Mesodermal cell (in vitro differentiated cells): ENCODE measurements around the gene PPP1R9A.

ENCODE experiments used
- H3K27ac ChIP-seq: 2 replicates; pipeline ENCODE4 v1.7.0; 2013; ENCODE audit warnings: mild to moderate bottlenecking, low read depth, low read length, moderate library complexity; ENCODE audit not compliant: severe bottlenecking
- H3K36me3 ChIP-seq: 2 replicates; pipeline ENCODE4 v1.7.1; 2013; ENCODE audit warnings: mild to moderate bottlenecking, low read length, moderate library complexity; ENCODE audit not compliant: control insufficient read depth, insufficient read depth
- H3K4me1 ChIP-seq: one replicate; pipeline ENCODE4 v1.7.1; 2013; ENCODE audit warnings: mild to moderate bottlenecking, low read length; ENCODE audit not compliant: insufficient read depth, control insufficient read depth, poor library complexity, severe bottlenecking
- H3K4me3 ChIP-seq: 2 replicates; pipeline ENCODE4 v1.7.0; 2013; ENCODE audit warnings: low read length, control low read depth, mild to moderate bottlenecking; ENCODE audit not compliant: insufficient read depth, poor library complexity, severe bottlenecking; ENCODE audit errors: extremely low read depth
- H3K9me3 ChIP-seq: 2 replicates; pipeline ENCODE4 v1.7.1; 2013; ENCODE audit warnings: mild to moderate bottlenecking, low read length, moderate library complexity; ENCODE audit not compliant: control insufficient read depth
- WGBS, 2 experiments: methylation state at CpG; one replicate each; pipeline ENCODE4 v1.1.5; 2013; ENCODE audit warnings: missing lambda C conversion rate in 2 of 2; ENCODE audit not compliant: insufficient coverage in 2 of 2; 5-methylcytosine and 5-hydroxymethylcytosine counted together

Gene PPP1R9A

DNA sequence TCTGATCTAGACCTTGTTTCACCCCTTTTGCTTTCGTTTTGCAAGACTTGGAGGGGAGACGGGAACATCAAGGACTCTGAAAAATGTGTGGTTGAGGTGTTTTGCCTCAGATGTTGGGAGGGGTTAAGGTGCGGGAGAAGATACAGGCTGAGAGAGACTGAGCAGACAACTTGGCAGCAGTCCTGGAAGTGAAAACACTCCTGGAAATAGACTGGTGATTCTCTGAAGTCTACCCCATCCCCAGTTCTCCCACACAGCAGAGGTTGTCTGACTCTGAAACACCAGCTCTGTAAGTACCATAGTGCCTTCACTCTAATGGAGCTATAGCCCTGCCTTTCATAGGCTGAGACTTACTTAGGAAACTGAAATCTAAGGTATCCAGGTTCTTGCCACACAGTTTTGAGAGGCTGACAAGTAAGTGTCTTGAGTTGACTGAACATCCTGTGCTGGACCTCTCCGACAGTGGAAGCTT, 152.5 kb downstream of the PPP1R9A start:
- no peaks in the 10 kb centered on the region for H3K4me1 ChIP-seq
- no peaks in the 10 kb centered on the region for H3K36me3 ChIP-seq
- H3K27ac ChIP-seq: no peak overlapping the region
- no peaks in the 10 kb centered on the region for H3K9me3 ChIP-seq
- 94 to 97% methylated on average over 4 of the region's 4 CpGs for whole genome bisulfite sequencing, 2 experiments
- H3K4me3 ChIP-seq: no peak overlapping the region

DNA sequence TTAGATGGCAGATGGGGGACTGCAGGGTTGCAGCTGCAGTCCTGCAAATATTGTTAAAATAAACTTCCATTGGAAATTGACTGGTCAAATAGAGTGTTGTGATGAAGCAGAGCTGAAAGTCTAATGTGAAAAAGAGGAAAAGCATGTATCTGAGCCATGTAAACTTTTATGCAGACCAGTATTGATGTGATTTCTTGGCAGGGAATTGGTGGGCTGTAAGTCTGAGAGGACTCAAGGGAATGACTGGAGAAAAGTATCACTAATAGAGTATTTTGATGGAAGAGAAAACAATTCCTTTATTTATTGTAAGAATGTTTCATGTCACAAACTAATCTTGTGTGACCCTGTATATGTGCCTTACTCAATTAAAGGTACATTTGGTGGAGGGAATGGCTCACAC, 155.5 kb downstream of the PPP1R9A start:
- H3K27ac ChIP-seq: no peak overlapping the region
- no peak overlapping the region for H3K4me3 ChIP-seq
- no peaks in the 10 kb centered on the region for H3K36me3 ChIP-seq
- H3K4me1 ChIP-seq: no peaks in the 10 kb centered on the region
- H3K9me3 ChIP-seq: no peaks in the 10 kb centered on the region

DNA sequence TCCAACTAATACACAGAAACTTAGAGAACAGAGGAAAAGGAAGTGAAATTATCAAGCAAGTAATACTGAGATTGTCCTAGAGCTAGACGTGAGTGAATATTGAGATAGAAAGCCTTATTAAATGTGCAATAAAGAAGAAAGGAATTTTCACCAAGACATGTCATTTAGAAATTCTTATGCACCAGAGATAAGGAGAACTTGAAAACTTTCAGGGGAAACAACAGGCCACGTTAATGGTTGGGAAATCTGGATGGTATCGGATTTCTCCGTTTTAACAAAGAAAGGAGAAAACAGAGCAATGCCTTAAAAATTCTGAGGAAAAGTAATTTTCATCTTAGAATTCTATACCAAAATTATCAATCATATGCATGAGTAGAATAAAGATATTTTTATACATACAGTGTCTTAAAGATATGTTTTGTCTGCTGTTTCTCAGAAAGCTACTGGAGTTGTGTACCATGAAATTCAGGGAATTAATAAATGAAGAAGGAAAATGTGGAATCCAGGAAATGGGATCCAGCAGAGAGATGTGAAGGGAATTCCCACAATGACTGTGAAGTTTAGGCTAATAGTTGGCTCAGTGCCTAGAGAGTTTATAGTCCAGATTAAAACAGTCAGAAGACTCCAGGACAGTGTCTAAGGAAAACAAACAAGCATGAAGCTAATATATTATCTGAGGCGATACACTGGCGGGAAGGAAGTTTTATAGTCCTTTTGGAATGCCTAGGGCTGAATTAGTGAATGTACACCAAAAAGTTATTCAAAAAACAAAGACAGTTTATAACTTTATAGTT, 159.5 kb downstream of the PPP1R9A start:
- H3K4me1 ChIP-seq: no peaks in the 10 kb centered on the region
- WGBS, 2 experiments: 80 to 88% methylated on average over 1 of the region's 6 CpGs
- no peaks in the 10 kb centered on the region for H3K9me3 ChIP-seq
- H3K36me3 ChIP-seq: no peaks in the 10 kb centered on the region
- H3K27ac ChIP-seq: no peak overlapping the region
- no peak overlapping the region for H3K4me3 ChIP-seq

- Histone ChIP-seq H3K36me3 (no peaks in the 10 kb centered on the region), H3K4me3 (no peak overlapping the region), H3K27ac (no peak overlapping the region), H3K4me1 (no peaks in the 10 kb centered on the region), H3K9me3 (no peaks in the 10 kb centered on the region)
- WGBS, 2 experiments: 69 to 100% methylated on average over 1 to 2 of the region's 4 CpGs
Measured at GRCh38 chr7:95088536-95089215, 181.3 kb downstream of the PPP1R9A start.

DNA sequence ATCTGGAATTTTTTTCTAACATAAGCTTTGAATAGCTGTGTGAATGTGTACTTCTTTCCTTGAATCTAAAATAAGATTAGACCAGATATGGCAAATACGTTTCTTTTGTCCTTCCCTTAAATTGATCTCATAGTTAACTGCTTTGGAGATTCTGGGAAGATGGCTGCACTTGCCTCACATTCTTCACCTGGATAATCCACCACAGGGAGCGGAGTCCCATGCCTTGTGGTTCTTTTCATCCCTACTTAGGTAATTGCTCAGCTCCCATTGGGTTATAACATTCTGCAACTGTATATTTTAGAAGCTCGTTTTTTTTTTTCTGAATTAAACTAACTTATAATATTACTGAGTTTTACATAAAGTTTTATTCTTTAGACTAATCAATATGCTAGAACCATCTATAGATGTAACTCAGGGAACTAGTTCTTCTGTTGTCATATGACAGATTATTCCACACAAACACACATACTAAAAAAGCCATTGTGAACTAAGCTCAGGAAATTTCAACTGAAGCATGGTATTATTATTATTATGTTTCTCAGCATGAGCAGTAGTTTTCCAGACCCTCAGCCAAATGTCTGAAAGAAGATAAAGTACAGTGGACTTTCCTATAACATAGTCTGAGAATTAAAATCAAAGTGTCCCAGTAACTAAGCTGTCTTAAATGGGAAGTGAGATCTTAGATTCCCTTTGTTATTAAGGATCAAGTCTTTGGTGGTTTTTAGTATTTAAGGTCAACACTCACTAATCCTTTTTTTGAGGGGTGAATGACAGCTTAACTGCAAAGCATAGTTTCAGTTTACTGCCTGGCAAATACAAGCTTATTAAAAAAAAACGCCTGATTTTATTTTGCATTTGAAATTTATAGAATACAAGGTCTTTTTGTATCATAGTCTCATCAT, 182.3 kb downstream of the PPP1R9A start:
- 80% methylated on average over 1 of the region's 4 CpGs; no CpG with 5 or more reads in 1 of the 2 experiments for WGBS, 2 experiments
- no peak overlapping the region for H3K27ac ChIP-seq
- H3K9me3 ChIP-seq: no peaks in the 10 kb centered on the region
- no peaks in the 10 kb centered on the region for H3K4me1 ChIP-seq
- no peak overlapping the region for H3K4me3 ChIP-seq
- no peaks in the 10 kb centered on the region for H3K36me3 ChIP-seq

DNA sequence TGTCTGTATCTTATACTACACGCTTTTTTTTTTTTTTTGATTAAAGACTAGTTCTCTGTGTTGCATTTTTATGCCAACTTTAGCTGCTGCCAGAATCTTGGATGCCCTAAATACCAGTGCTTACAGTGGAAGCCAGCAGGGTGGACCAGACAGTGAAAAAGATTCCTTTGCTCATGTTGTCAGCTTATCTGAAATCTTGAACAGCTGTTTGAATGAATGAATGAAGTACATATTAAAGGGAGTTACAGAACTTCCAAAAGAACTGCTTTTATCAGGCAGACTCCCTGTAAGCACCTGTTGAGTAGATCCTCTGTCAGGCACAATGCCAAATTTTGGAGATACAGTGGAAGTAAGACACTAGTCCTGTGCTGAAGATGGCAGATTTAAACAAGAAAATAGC, 184.9 kb downstream of the PPP1R9A start:
- Histone ChIP-seq H3K4me3 (no peak overlapping the region), H3K9me3 (no peaks in the 10 kb centered on the region)
- 100% methylated on average over 1 of the region's 1 CpG; no CpG with 5 or more reads in 1 of the 2 experiments for WGBS, 2 experiments

GRCh38 chr7:95095259-95095965, 188.0 kb downstream of the PPP1R9A start:
- H3K4me1 ChIP-seq: no peaks in the 10 kb centered on the region
- WGBS, 2 experiments: 100% methylated on average over 1 of the region's 2 CpGs; no CpG with 5 or more reads in 1 of the 2 experiments
- no peak overlapping the region for H3K4me3 ChIP-seq
- no peaks in the 10 kb centered on the region for H3K36me3 ChIP-seq
- no peak overlapping the region for H3K27ac ChIP-seq
- H3K9me3 ChIP-seq: no peaks in the 10 kb centered on the region

More for the DNA sequence above, 184.9 kb downstream of the PPP1R9A start:
- Histone ChIP-seq H3K4me1 (no peaks in the 10 kb centered on the region), H3K27ac (no peak overlapping the region), H3K36me3 (no peaks in the 10 kb centered on the region)

- H3K27ac ChIP-seq: no peak overlapping the region
- H3K4me3 ChIP-seq: no peak overlapping the region
- no peaks in the 10 kb centered on the region for H3K4me1 ChIP-seq
- H3K36me3 ChIP-seq: no peaks in the 10 kb centered on the region
- H3K9me3 ChIP-seq: no peaks in the 10 kb centered on the region
Measured at GRCh38 chr7:95095966-95096540, 188.7 kb downstream of the PPP1R9A start.

- Histone ChIP-seq H3K9me3 (no peaks in the 10 kb centered on the region), H3K36me3 (no peaks in the 10 kb centered on the region), H3K4me3 (no peak overlapping the region), H3K4me1 (no peaks in the 10 kb centered on the region), H3K27ac (no peak overlapping the region)
- WGBS, 2 experiments: 91 to 100% methylated on average over 1 of the region's 3 CpGs
Measured at GRCh38 chr7:95097291-95097690, 189.9 kb downstream of the PPP1R9A start.

DNA sequence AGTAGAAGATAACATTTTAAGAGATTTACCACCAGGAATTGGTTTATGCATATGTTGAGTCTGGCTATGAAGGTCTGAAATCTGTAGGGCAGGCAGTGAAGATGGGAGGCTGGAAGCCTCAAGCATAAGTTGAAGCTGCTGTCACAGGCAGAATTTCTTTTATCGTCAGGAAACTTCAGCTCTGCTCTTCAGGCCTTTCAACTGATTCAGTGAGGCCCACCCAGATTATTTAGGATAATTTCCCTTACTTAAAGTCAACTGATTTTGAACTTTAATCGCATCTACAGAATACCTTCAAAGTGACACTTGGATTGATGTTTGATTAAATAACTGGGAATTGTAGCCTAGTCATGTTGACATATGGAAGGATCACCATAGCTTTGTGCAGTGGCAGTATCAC, 190.5 kb downstream of the PPP1R9A start:
- no CpG with 5 or more reads among the region's 2 CpGs for WGBS, 2 experiments
- H3K4me3 ChIP-seq: no peak overlapping the region
- H3K36me3 ChIP-seq: no peaks in the 10 kb centered on the region
- no peaks in the 10 kb centered on the region for H3K9me3 ChIP-seq
- no peak overlapping the region for H3K27ac ChIP-seq
- H3K4me1 ChIP-seq: no peaks in the 10 kb centered on the region
